C4-2B (cell line): ENCODE measurements around the gene FBXW4.

ENCODE experiments used
- CTCF ChIP-seq: fragments of 450-650 bp; conservative IDR thresholded peaks from 2 replicates; pipeline ENCODE4 v1.5.1; 2017; ENCODE audit warnings: mild to moderate bottlenecking
- ZFX ChIP-seq: fragments of 450-650 bp; IDR thresholded peaks from 2 replicates; pipeline ENCODE4 v1.6.1; 2017

- TF ChIP-seq CTCF (no peak), ZFX (no peak)
These were observed 49.3 kb upstream of the FBXW4 start for GRCh38 chr10:101744267-101744666.
